GM12878 (cell line): ENCODE results near the gene KRTAP3-2. TPM values are rescaled to one million over a fixed set of nuclear protein-coding genes. Genes with fewer than 3 reads are reported as not detected.

ENCODE experiments used
- ATAC-seq: fragments of 200-7000 bp; cut with Tn5 transposase; 3 replicates; pipeline ENCODE4 v1.9.1; 2020; ENCODE audit warnings: mild to moderate bottlenecking, moderate library complexity
- BruUV-seq: library from RNA; stranded (reverse); fragments of 400-500 nt; replicated peaks from 2 replicates; lab custom pipeline; 2021; lab: Mats Ljungman, UMichigan
- CTCF ChIA-PET: fragments of 300-600 bp; sonication (Branson Sonifier 250); formaldehyde crosslinking; extraction: SDS; loops from one replicate; lab custom pipeline; 2021; ENCODE audit warnings: inconsistent platforms; lab: Yijun Ruan, JAX
- POLR2A ChIA-PET: fragments of 350-600 bp; formaldehyde crosslinking; extraction: SDS; loops from one replicate; lab custom pipeline; 2021; ENCODE audit warnings: inconsistent platforms; lab: Charles Lee
- RAD21 ChIA-PET: fragments of 300-600 bp; sonication (Branson Sonifier 250); formaldehyde crosslinking; loops from one replicate; lab custom pipeline; 2023; ENCODE audit warnings: antibody characterized with exemption; ENCODE audit not compliant: unreplicated experiment; lab: Charles Lee
- SMC1A ChIA-PET: fragments of 300-600 bp; sonication (Branson Sonifier 250); formaldehyde crosslinking; loops from one replicate; lab custom pipeline; 2023; ENCODE audit not compliant: unreplicated experiment, uncharacterized antibody; lab: Charles Lee
- DNase-seq: peaks from one replicate; pipeline ENCODE4 v3.0.0-alpha.2; 2011; ENCODE audit warnings: low read depth, low spot score
- FAIRE-seq: peaks from 3 replicates; lab custom pipeline; 2011; peaks lifted over from hg19 to GRCh38; lab: Jason Lieb, UNC
- H2AFZ ChIP-seq: 2 replicates; pipeline ENCODE4 v1.6.0; 2011; ENCODE audit warnings: low read depth, low read length, control low read depth; ENCODE audit not compliant: control insufficient read depth
- H3K27ac ChIP-seq: 2 replicates; pipeline ENCODE4 v1.5.1; 2011; ENCODE audit warnings: control low read depth; ENCODE audit not compliant: control insufficient read depth, insufficient read depth
- H3K27me3 ChIP-seq, 2 experiments: replicated peaks in 1 of 2; 2 replicates each; pipeline versions ENCODE4 v1.6.0 to v1.6.1; 2011; ENCODE audit warnings: low read length in 1 of 2; ENCODE audit not compliant: control insufficient read depth in 2 of 2, insufficient read depth in 2 of 2
- H3K36me3 ChIP-seq, 2 experiments: 2 replicates each; pipeline ENCODE4 v1.5.1; 2011; ENCODE audit warnings: low read length in 1 of 2; ENCODE audit not compliant: control insufficient read depth in 2 of 2, insufficient read depth in 2 of 2
- H3K4me1 ChIP-seq: 2 replicates; pipeline ENCODE4 v1.6.1; 2011; ENCODE audit warnings: mild to moderate bottlenecking, low read length, moderate library complexity, mixed read lengths; ENCODE audit not compliant: control insufficient read depth, insufficient read depth
- H3K4me2 ChIP-seq: 2 replicates; pipeline ENCODE4 v1.6.0; 2011; ENCODE audit warnings: control low read depth; ENCODE audit not compliant: control insufficient read depth, insufficient read depth
- H3K4me3 ChIP-seq: fragments of 200-600 bp; sonication (generic); 2 replicates; pipeline ENCODE4 v1.5.1; 2016
- H3K79me2 ChIP-seq: 2 replicates; pipeline ENCODE4 v1.6.0; 2011; ENCODE audit warnings: low read length; ENCODE audit not compliant: control insufficient read depth, insufficient read depth
- H3K9ac ChIP-seq: 2 replicates; pipeline ENCODE4 v1.8.0; 2011; ENCODE audit warnings: low read length, control low read depth, mixed read lengths; ENCODE audit not compliant: control insufficient read depth, insufficient read depth
- H3K9me3 ChIP-seq: replicated peaks from 3 replicates; pipeline ENCODE4 v1.5.1; 2011; ENCODE audit warnings: mild to moderate bottlenecking, low read length; ENCODE audit not compliant: control insufficient read depth, insufficient read depth
- H4K20me1 ChIP-seq: 2 replicates; pipeline ENCODE4 v1.6.0; 2011; ENCODE audit not compliant: control insufficient read depth, insufficient read depth
- CHD1 ChIP-seq: IDR thresholded peaks from 2 replicates; pipeline ENCODE4 v1.6.1; 2012; ENCODE audit warnings: low read depth, low read length, improper control_type of control experiment
- CHD2 ChIP-seq: IDR thresholded peaks from 2 replicates; pipeline ENCODE4 v1.6.1; 2011; ENCODE audit warnings: low read depth, low read length, improper control_type of control experiment, borderline replicate concordance
- CREB1 ChIP-seq: IDR thresholded peaks from 2 replicates; pipeline ENCODE4 v1.6.1; 2012; ENCODE audit warnings: low read depth, mild to moderate bottlenecking, inconsistent platforms
- FOXM1 ChIP-seq: IDR thresholded peaks from 2 replicates; pipeline ENCODE4 v1.6.1; 2012; ENCODE audit warnings: low read depth, mild to moderate bottlenecking, inconsistent platforms, low read length, moderate library complexity
- KLF5 ChIP-seq: fragments of 450-650 bp; IDR thresholded peaks from 2 replicates; pipeline ENCODE4 v1.6.1; 2014; ENCODE audit warnings: mild to moderate bottlenecking; ENCODE audit not compliant: partially characterized antibody
- MEF2B ChIP-seq: fragments of 450-650 bp; IDR thresholded peaks from 2 replicates; pipeline ENCODE4 v1.6.1; 2018; ENCODE audit warnings: mild to moderate bottlenecking, moderate library complexity; ENCODE audit not compliant: partially characterized antibody, poor library complexity, severe bottlenecking
- NR2C1 ChIP-seq: fragments of 450-650 bp; IDR thresholded peaks from 2 replicates; pipeline ENCODE4 v1.6.1; 2017; ENCODE audit warnings: antibody characterized with exemption, mild to moderate bottlenecking, moderate library complexity
- PAX5 ChIP-seq: IDR thresholded peaks from 2 replicates; pipeline ENCODE4 v1.6.1; 2011; ENCODE audit warnings: low read depth, low read length, borderline replicate concordance
- YY1 ChIP-seq: IDR thresholded peaks from 2 replicates; pipeline ENCODE4 v1.6.1; 2011; ENCODE audit warnings: low read depth, mild to moderate bottlenecking, low read length
- ZNF24 ChIP-seq: fragments of 450-650 bp; IDR thresholded peaks from 2 replicates; pipeline ENCODE4 v1.6.1; 2017; ENCODE audit warnings: antibody characterized with exemption, mild to moderate bottlenecking
- WGBS: methylation state at CpG from one replicate; pipeline ENCODE4 v1.1.6; 2016; ENCODE audit warnings: low lambda C conversion rate; ENCODE audit not compliant: insufficient replicate concordance, insufficient coverage; ENCODE audit errors: missing lambda C conversion rate; 5-methylcytosine and 5-hydroxymethylcytosine counted together
- in situ Hi-C: fragments of 300-500 bp; cut with MboI; formaldehyde crosslinking; loops from 9 replicates; pipeline ENCODE4 v1.14.3; 2018; ENCODE audit warnings: mixed read lengths
- intact Hi-C: fragments of 100-400 bp; cut with micrococcal nuclease; formaldehyde crosslinking; loops from one replicate; pipeline ENCODE4 v1.14.2; 2022; ENCODE audit not compliant: unreplicated experiment
- polyA plus RNA-seq, 11 experiments: library from polyadenylated mRNA; depleted of rRNA in 4 of 11; unstranded in 6 of 11; stranded (reverse) in 5 of 11; fragments of >200 nt; fragmentation: Nextera tagmentation in 4 of 11; fragmentation: Illumina TruSeq in 1 of 11; extraction: Ambion mirVana in 4 of 11; extraction: Trizol in 1 of 11; gene quantifications; 1 replicate in 1 of 11; 2 replicates in 10 of 11; pipeline versions ENCODE4 v1.2.1 to v1.2.3, GENCODE V29; 2011 to 2016; ENCODE audit warnings: inconsistent platforms in 2 of 11, missing spikeins in 2 of 11, low read depth in 1 of 11
- total RNA-seq, 4 experiments: library from RNA; depleted of rRNA in 3 of 4; stranded (reverse); fragments of >200 nt in 3 of 4; fragmentation: Illumina TruSeq in 1 of 4; extraction: Trizol in 1 of 4; gene quantifications; 2 replicates each; pipeline versions ENCODE4 v1.2.1 to v1.2.3, GENCODE V29; 2013 to 2021
- TF ChIP-seq, protein P1 (sequence below), 3 experiments: IDR thresholded peaks in 2 of 3; conservative IDR thresholded peaks in 1 of 3; 2 replicates each; pipeline ENCODE4 v1.5.1; 2011; ENCODE audit warnings: low read depth in 3 of 3, low read length in 3 of 3, mild to moderate bottlenecking in 3 of 3, control low read depth in 2 of 3, moderate library complexity in 2 of 3, inconsistent platforms in 1 of 3, mixed read lengths in 1 of 3; ENCODE audit not compliant: control insufficient read depth in 2 of 3, insufficient read depth in 1 of 3; ENCODE audit errors: extremely low read depth in 1 of 3
- TF ChIP-seq, protein P2 (sequence below): IDR thresholded peaks from 2 replicates; pipeline ENCODE4 v1.6.1; 2012; ENCODE audit warnings: low read length, inconsistent platforms
- TF ChIP-seq, protein P3 (sequence below): fragments of 450-650 bp; formaldehyde crosslinking; IDR thresholded peaks from 2 replicates; pipeline ENCODE4 v1.5.0; 2022; ENCODE audit warnings: mild to moderate bottlenecking, missing genetic modification characterization

Gene KRTAP3-2
- total and polyA plus RNA-seq, 10 of the 15 experiments (the other 5 are each of a cell fraction or from before 2014, with no cell fraction given) = not detected

DNA sequence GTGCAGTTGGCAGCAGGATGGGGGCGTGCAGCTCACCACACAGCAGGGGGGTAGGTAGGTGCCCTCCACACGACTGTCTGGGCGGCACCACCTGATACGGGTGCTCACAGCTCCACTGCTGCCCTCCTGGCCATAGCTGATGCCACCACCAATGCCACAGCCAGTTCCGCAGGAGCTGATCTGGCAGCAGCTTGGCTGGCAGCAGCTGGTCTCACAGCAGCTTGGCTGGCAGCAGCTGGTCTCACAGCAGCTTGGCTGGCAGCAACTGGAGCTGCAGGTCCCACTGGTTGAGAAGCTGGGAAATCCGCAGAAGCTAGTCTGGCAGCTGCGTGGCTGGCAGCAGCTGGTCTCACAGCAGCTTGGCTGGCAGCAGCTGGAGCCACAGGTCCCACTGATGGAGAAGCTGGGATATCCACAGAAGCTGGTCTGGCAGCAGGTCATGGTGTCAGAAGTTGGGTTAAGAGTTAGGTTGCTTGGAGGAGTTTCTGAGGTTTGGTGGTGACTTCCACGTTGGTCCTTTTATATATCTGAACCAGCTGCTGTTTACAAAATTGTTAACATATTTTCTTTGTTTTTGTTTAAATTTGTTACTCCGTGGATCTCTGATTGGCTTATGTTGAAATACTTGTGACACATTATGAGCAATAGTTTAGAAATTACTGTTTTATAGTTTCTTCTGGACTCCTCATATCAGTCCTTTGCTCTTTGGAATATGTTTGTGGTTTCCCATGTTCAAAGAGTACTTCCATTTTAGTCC, 27.2 kb upstream of the KRTAP3-2 start, which contains the start of gene KRTAP1-5:
TSS of gene KRTAP1-5 (minus strand) at position 494 of the 757 bp plus-strand sequence. CDS start at position 441, 53 bp downstream.
- Histone ChIP-seq H3K4me3 (no peak within 1 kb of the TSS), H3K9ac (no peak within 1 kb of the TSS), H4K20me1 (no peaks in the 10 kb centered on the region), H3K27me3 (0 out of 4 replicates have a peak, but pooled peaks cover 0 to 3% of the 10 kb centered on the region in 2 experiments), H2AFZ (no peak within 1 kb of the TSS), H3K27ac (no peak within 1 kb of the TSS), H3K79me2 (no peaks in the 10 kb centered on the region), H3K36me3 (no peaks in the 10 kb centered on the region), H3K4me1 (no peaks in the 10 kb centered on the region), H3K4me2 (no peak within 1 kb of the TSS), H3K9me3 (no peaks in the 10 kb centered on the region)
- intact Hi-C loops (no loop called here), in situ Hi-C loops (no loop called here)
- TF ChIP-seq CHD1 (no peak), KLF5 (no peak), YY1 (no peak), CHD2 (no peak), PAX5 (no peak), ZNF24 (no peak), NR2C1 (no peak), MEF2B (no peak), FOXM1 (no peak), CREB1 (no peak)
- TF ChIP-seq, protein P1, sequence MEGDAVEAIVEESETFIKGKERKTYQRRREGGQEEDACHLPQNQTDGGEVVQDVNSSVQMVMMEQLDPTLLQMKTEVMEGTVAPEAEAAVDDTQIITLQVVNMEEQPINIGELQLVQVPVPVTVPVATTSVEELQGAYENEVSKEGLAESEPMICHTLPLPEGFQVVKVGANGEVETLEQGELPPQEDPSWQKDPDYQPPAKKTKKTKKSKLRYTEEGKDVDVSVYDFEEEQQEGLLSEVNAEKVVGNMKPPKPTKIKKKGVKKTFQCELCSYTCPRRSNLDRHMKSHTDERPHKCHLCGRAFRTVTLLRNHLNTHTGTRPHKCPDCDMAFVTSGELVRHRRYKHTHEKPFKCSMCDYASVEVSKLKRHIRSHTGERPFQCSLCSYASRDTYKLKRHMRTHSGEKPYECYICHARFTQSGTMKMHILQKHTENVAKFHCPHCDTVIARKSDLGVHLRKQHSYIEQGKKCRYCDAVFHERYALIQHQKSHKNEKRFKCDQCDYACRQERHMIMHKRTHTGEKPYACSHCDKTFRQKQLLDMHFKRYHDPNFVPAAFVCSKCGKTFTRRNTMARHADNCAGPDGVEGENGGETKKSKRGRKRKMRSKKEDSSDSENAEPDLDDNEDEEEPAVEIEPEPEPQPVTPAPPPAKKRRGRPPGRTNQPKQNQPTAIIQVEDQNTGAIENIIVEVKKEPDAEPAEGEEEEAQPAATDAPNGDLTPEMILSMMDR (IDR thresholded peaks at IDR 0.05 in 2 of 3, conservative IDR thresholded peaks at IDR 0.05 in 1 of 3; ENCODE audit: control insufficient read depth in 2 of 3, extremely low read depth in 1 of 3, insufficient read depth in 1 of 3, low read depth in 3 of 3, low read length in 3 of 3) = no peak
- TF ChIP-seq, protein P2, sequence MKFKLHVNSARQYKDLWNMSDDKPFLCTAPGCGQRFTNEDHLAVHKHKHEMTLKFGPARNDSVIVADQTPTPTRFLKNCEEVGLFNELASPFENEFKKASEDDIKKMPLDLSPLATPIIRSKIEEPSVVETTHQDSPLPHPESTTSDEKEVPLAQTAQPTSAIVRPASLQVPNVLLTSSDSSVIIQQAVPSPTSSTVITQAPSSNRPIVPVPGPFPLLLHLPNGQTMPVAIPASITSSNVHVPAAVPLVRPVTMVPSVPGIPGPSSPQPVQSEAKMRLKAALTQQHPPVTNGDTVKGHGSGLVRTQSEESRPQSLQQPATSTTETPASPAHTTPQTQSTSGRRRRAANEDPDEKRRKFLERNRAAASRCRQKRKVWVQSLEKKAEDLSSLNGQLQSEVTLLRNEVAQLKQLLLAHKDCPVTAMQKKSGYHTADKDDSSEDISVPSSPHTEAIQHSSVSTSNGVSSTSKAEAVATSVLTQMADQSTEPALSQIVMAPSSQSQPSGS = no peak
- TF ChIP-seq, protein P3, sequence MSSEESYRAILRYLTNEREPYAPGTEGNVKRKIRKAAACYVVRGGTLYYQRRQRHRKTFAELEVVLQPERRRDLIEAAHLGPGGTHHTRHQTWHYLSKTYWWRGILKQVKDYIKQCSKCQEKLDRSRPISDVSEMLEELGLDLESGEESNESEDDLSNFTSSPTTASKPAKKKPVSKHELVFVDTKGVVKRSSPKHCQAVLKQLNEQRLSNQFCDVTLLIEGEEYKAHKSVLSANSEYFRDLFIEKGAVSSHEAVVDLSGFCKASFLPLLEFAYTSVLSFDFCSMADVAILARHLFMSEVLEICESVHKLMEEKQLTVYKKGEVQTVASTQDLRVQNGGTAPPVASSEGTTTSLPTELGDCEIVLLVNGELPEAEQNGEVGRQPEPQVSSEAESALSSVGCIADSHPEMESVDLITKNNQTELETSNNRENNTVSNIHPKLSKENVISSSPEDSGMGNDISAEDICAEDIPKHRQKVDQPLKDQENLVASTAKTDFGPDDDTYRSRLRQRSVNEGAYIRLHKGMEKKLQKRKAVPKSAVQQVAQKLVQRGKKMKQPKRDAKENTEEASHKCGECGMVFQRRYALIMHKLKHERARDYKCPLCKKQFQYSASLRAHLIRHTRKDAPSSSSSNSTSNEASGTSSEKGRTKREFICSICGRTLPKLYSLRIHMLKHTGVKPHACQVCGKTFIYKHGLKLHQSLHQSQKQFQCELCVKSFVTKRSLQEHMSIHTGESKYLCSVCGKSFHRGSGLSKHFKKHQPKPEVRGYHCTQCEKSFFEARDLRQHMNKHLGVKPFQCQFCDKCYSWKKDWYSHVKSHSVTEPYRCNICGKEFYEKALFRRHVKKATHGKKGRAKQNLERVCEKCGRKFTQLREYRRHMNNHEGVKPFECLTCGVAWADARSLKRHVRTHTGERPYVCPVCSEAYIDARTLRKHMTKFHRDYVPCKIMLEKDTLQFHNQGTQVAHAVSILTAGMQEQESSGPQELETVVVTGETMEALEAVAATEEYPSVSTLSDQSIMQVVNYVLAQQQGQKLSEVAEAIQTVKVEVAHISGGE (CRISPR knock-in tag) = no peak
- no peak for DNase-seq
- BruUV-seq = no TSS peak
- WGBS = 14% methylated on average over 9 of the region's 9 CpGs
- POLR2A ChIA-PET = no interaction called here
- SMC1A ChIA-PET = no interaction called here
- CTCF ChIA-PET = no interaction called here
- no peak for FAIRE-seq
- ATAC-seq = no peak
- RAD21 ChIA-PET = no interaction called here
